Cardiac muscle cell (in vitro differentiated cells and primary cell): ENCODE results near the gene RAD51D. TPM values are rescaled to one million over a fixed set of nuclear protein-coding genes. Genes with fewer than 3 reads are reported as not detected.
"Not testable (repeated sequence)": the region's sequence is repeated elsewhere in the genome, so short reads cannot be mapped to it uniquely, and the experiment has no call there.

Source experiments
- DNase-seq, 2 donors: peaks; one replicate each; pipeline versions ENCODE4 v3.0.0 to v3.0.0-alpha.2; 2010 to 2017; ENCODE audit warnings: low read depth in 1 of 2, low spot score in 1 of 2
- H3K27ac ChIP-seq: fragments of 200-600 bp; sonication (generic); 2 replicates; pipeline ENCODE4 v1.5.1; 2016
- H3K27me3 ChIP-seq: fragments of 200-600 bp; sonication (generic); 2 replicates; pipeline ENCODE4 v1.6.0; 2016; ENCODE audit warnings: control low read depth
- H3K36me3 ChIP-seq: fragments of 200-600 bp; sonication (generic); 2 replicates; pipeline ENCODE4 v1.5.1; 2016; ENCODE audit warnings: control low read depth
- H3K4me1 ChIP-seq: fragments of 200-600 bp; sonication (generic); 2 replicates; pipeline ENCODE4 v1.8.1; 2017; ENCODE audit warnings: low read depth, mild to moderate bottlenecking, mixed run types
- H3K4me3 ChIP-seq: fragments of 200-600 bp; sonication (generic); 2 replicates; pipeline ENCODE4 v1.5.1; 2016; ENCODE audit warnings: mild to moderate bottlenecking
- H3K9me3 ChIP-seq: fragments of 200-600 bp; sonication (generic); 2 replicates; pipeline ENCODE4 v1.5.1; 2017; ENCODE audit warnings: low read depth, mild to moderate bottlenecking, control low read depth
- CTCF ChIP-seq: IDR thresholded peaks from 2 replicates; pipeline ENCODE4 v1.5.1; 2012; ENCODE audit warnings: low read depth, mild to moderate bottlenecking, low read length
- polyA plus RNA-seq: library from polyadenylated mRNA; unstranded; fragments of >200 nt; fragmentation: Nextera tagmentation; extraction: Ambion mirVana; gene quantifications from 2 replicates; pipeline ENCODE4 v1.2.1, GENCODE V29; 2016
- total RNA-seq: library from RNA; depleted of rRNA; stranded (reverse); fragments of >200 nt; gene quantifications from 2 replicates; pipeline ENCODE4 v1.2.3, GENCODE V29; 2016

The RAD51D gene
- total and polyA plus RNA-seq, 2 experiments from 2014 or later: 5.8 to 14.0 TPM

- H3K4me3 ChIP-seq: no peak overlapping the region
These were observed 70.8 kb downstream of the RAD51D start for GRCh38 chr17:35048685-35049379.

DNA sequence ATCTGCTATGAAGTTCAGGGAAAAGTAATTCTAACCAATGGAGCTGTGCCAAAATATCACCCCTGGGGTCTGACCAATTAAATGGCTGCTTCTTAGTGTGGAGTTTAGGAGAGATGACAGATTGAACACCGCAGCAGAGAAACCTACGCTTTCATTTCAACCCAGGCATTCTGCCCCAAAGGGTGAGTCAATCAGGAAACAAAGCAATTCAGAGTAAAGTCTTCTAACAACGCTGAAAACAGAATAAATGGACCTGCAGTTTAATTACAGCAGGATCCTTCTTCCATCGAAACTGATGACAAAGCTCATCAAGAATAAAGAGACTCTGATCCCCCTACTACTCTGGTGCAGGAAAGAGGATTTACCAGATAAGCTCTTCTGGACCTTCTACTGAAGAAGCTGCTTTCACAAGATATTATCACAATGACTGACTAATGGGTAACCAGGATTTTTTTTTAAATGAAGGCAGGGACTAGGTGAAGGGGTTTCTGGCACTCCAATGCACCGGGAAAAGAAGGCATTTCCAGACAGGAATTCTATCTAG is 72.8 kb downstream of the RAD51D start:
- no peak overlapping the region for H3K27ac ChIP-seq
- H3K4me3 ChIP-seq: no peak overlapping the region
- no peaks in the 10 kb centered on the region for H3K9me3 ChIP-seq
- no peak for TF ChIP-seq CTCF
- peak in 1 of 2 donors; percentile 69 for DNase-seq
- no peaks in the 10 kb centered on the region for H3K27me3 ChIP-seq
- H3K36me3 ChIP-seq: no peaks in the 10 kb centered on the region
- H3K4me1 ChIP-seq: no peaks in the 10 kb centered on the region

More at GRCh38 chr17:35048685-35049379, 70.8 kb downstream of the RAD51D start:
- DNase-seq: no peak
- TF ChIP-seq CTCF: no peak
- Histone ChIP-seq H3K27me3 (no peaks in the 10 kb centered on the region), H3K27ac (no peak overlapping the region), H3K4me1 (no peaks in the 10 kb centered on the region), H3K9me3 (no peaks in the 10 kb centered on the region), H3K36me3 (no peaks in the 10 kb centered on the region)

GRCh38 chr17:35046245-35046644 is 73.4 kb downstream of the RAD51D start:
- H3K27me3 ChIP-seq: no peaks in the 10 kb centered on the region
- no peak overlapping the region for H3K27ac ChIP-seq
- TF ChIP-seq CTCF: no peak
- no peaks in the 10 kb centered on the region for H3K9me3 ChIP-seq
- no peaks in the 10 kb centered on the region for H3K4me1 ChIP-seq
- no peak for DNase-seq
- no peaks in the 10 kb centered on the region for H3K36me3 ChIP-seq
- H3K4me3 ChIP-seq: no peak overlapping the region

- H3K27me3 ChIP-seq, DNase-seq, H3K36me3 ChIP-seq, H3K4me3 ChIP-seq, H3K27ac ChIP-seq, H3K9me3 ChIP-seq, H3K4me1 ChIP-seq: not testable (repeated sequence)
These were observed 74.1 kb downstream of the RAD51D start for GRCh38 chr17:35045458-35045979.

GRCh38 chr17:35044181-35044580 is 75.5 kb downstream of the RAD51D start:
- no peak for TF ChIP-seq CTCF
- no peaks in the 10 kb centered on the region for H3K4me1 ChIP-seq

More at GRCh38 chr17:35044181-35044580, 75.5 kb downstream of the RAD51D start:
- Histone ChIP-seq H3K9me3 (no peaks in the 10 kb centered on the region), H3K27me3 (no peaks in the 10 kb centered on the region), H3K36me3 (no peaks in the 10 kb centered on the region), H3K27ac (no peak overlapping the region), H3K4me3 (no peak overlapping the region)
- no peak for DNase-seq

Other genes with a start within 250 kb of the RAD51D start
- gene CCT6B, start 158.4 kb downstream of the RAD51D start, total RNA-seq: 4.8 and 5.6 TPM in 2 replicates
- gene CCT6B, start 158.4 kb downstream of the RAD51D start, polyA plus RNA-seq: 4.7 and 5.6 TPM in 2 replicates
- gene ZNF830, start 158.3 kb downstream of the RAD51D start, total RNA-seq: 11.5 and 19.0 TPM in 2 replicates
- gene ZNF830, start 158.3 kb downstream of the RAD51D start, polyA plus RNA-seq: 20.4 and 20.9 TPM in 2 replicates
- 48.9 and 85.5 TPM in 2 replicates for gene LIG3, start 139.3 kb downstream of the RAD51D start, total RNA-seq
- 27.9 and 37.7 TPM in 2 replicates for gene LIG3, start 139.3 kb downstream of the RAD51D start, polyA plus RNA-seq
- 8.6 and 22.3 TPM in 2 replicates for gene RFFL, start 56.2 kb downstream of the RAD51D start, total RNA-seq
- 3.7 and 4.9 TPM in 2 replicates for gene RFFL, start 56.2 kb downstream of the RAD51D start, polyA plus RNA-seq
- gene FNDC8, start 1.8 kb upstream of the RAD51D start, total RNA-seq: not detected in 2 replicates
- gene FNDC8, start 1.8 kb upstream of the RAD51D start, polyA plus RNA-seq: 0.27 TPM in 1 of 2 replicates, not detected in the other
- 19.9 and 20.9 TPM in 2 replicates for gene NLE1, start 22.4 kb upstream of the RAD51D start, total RNA-seq
- gene NLE1, start 22.4 kb upstream of the RAD51D start, polyA plus RNA-seq: 11.4 and 12.0 TPM in 2 replicates
- gene UNC45B, start 28.0 kb upstream of the RAD51D start, total RNA-seq: 238 and 241 TPM in 2 replicates
- gene UNC45B, start 28.0 kb upstream of the RAD51D start, polyA plus RNA-seq: 174 and 197 TPM in 2 replicates
- gene SLC35G3, start 74.5 kb upstream of the RAD51D start, total RNA-seq: 0.21 TPM in 1 of 2 replicates, not detected in the other
- 0.11 and 0.65 TPM in 2 replicates for gene SLC35G3, start 74.5 kb upstream of the RAD51D start, polyA plus RNA-seq
- 6.2 and 8.3 TPM in 2 replicates for gene SLFN5, start 123.2 kb upstream of the RAD51D start, total RNA-seq
- gene SLFN5, start 123.2 kb upstream of the RAD51D start, polyA plus RNA-seq: 2.7 and 8.9 TPM in 2 replicates